GM23248 (cell line): ENCODE results near the gene RNASET2.

Experiments
- EZH2 ChIP-seq: fragments of 200-600 bp; sonication (generic); IDR thresholded peaks from 2 replicates; pipeline ENCODE4 v1.6.1; 2018; ENCODE audit warnings: antibody characterized with exemption, mild to moderate bottlenecking; ENCODE audit not compliant: insufficient read depth, poor library complexity, severe bottlenecking
- EZH2phosphoT487 ChIP-seq: fragments of 200-600 bp; sonication (generic); IDR thresholded peaks from 2 replicates; pipeline ENCODE4 v1.6.1; 2018; ENCODE audit warnings: antibody characterized with exemption, moderate library complexity, mild to moderate bottlenecking, low read depth; ENCODE audit not compliant: insufficient read depth

- TF ChIP-seq EZH2: no peak
- no peak for TF ChIP-seq EZH2phosphoT487
Observed at GRCh38 chr6:166988674-166989201, 32.4 kb upstream of the RNASET2 start.
